Activated CD8-positive, alpha-beta memory T cell treated with anti-CD3 and anti-CD28 coated beads for 36 hours (primary cell): ENCODE measurements around the gene TFE3. TPM values are rescaled to one million over a fixed set of nuclear protein-coding genes. Genes with fewer than 3 reads are reported as not detected.

Source experiments
- CTCF ChIA-PET: fragments of 350-600 bp; sonication (Branson Sonifier 250); formaldehyde crosslinking; loops from one replicate; lab custom pipeline; 2021; ENCODE audit warnings: antibody characterized with exemption; lab: Charles Lee
- POLR2A ChIA-PET: fragments of 350-600 bp; sonication (Branson Sonifier 250); formaldehyde crosslinking; loops from one replicate; lab custom pipeline; 2021; ENCODE audit warnings: antibody characterized with exemption; lab: Charles Lee
- total RNA-seq, 2 experiments: library from RNA; stranded (reverse); gene quantifications; one replicate each; pipeline ENCODE4 v1.2.3, GENCODE V29; 2021

Gene TFE3
- total RNA-seq, 2 experiments from 2014 or later = 26.7 to 29.0 TPM

GRCh38 chrX:49063715-49064114 lies 20.6 kb upstream of the TFE3 start:
- CTCF ChIA-PET = no interaction called here
- POLR2A ChIA-PET = no interaction called here

DNA sequence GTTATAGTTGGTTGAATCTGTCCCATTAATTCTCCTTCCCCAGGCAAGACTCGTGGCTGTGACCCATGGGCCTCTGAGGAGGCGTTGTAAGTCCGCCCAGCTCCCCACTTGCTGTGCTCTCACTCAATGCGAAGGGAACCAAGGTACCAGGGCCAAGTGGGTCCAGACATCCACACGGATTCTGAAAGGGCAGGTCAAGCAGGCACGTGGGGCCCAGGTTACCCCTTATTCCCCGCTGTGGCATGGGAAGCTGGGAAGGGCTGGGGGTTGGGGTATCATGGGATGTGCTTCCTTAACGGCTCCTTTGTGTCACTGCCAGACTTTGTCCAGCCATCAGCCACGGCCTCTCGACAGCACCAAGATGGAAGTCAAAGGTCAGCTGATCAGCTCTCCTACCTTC lies 18.8 kb upstream of the TFE3 start:
- CTCF ChIA-PET = no interaction called here
- POLR2A ChIA-PET = no interaction called here

- ChIA-PET POLR2A (interaction anchor here (0.5 kb wide), 1 partner anchor 195 kb away, joined by 3 read pairs; no protein-coding TSS in a partner anchor), CTCF (no interaction called here)
Observed at GRCh38 chrX:49061490-49061889, 18.3 kb upstream of the TFE3 start.

- POLR2A ChIA-PET = interaction anchor here (0.5 kb wide), 1 partner anchor 195 kb away, joined by 3 read pairs; no protein-coding TSS in a partner anchor
- CTCF ChIA-PET = no interaction called here
Observed at GRCh38 chrX:49060914-49061313, 17.8 kb upstream of the TFE3 start.

GRCh38 chrX:49059681-49060085 lies 16.5 kb upstream of the TFE3 start:
- ChIA-PET POLR2A (interaction anchor here (0.7 kb wide), 1 partner anchor 8 kb away, joined by 4 read pairs; no protein-coding TSS in a partner anchor), CTCF (no interaction called here)

- ChIA-PET POLR2A (interaction anchor here (0.5 kb wide), 1 partner anchor 179 kb away, joined by 5 read pairs; no protein-coding TSS in a partner anchor), CTCF (no interaction called here)
Observed at GRCh38 chrX:49059201-49059600, 16.0 kb upstream of the TFE3 start.

GRCh38 chrX:49058794-49059193 lies 15.6 kb upstream of the TFE3 start, which contains the start of gene CCDC120:
Gene CCDC120, plus strand, starts transcription at chrX:49058999. Its CDS starts 3,043 bp downstream, at chrX:49062042.
- ChIA-PET CTCF (no interaction called here), POLR2A (interaction anchor here (0.5 kb wide), 1 partner anchor 179 kb away, joined by 5 read pairs; no protein-coding TSS in a partner anchor)

- CTCF ChIA-PET = no interaction called here
Observed at GRCh38 chrX:49054073-49054762, 11.1 kb upstream of the TFE3 start.

DNA sequence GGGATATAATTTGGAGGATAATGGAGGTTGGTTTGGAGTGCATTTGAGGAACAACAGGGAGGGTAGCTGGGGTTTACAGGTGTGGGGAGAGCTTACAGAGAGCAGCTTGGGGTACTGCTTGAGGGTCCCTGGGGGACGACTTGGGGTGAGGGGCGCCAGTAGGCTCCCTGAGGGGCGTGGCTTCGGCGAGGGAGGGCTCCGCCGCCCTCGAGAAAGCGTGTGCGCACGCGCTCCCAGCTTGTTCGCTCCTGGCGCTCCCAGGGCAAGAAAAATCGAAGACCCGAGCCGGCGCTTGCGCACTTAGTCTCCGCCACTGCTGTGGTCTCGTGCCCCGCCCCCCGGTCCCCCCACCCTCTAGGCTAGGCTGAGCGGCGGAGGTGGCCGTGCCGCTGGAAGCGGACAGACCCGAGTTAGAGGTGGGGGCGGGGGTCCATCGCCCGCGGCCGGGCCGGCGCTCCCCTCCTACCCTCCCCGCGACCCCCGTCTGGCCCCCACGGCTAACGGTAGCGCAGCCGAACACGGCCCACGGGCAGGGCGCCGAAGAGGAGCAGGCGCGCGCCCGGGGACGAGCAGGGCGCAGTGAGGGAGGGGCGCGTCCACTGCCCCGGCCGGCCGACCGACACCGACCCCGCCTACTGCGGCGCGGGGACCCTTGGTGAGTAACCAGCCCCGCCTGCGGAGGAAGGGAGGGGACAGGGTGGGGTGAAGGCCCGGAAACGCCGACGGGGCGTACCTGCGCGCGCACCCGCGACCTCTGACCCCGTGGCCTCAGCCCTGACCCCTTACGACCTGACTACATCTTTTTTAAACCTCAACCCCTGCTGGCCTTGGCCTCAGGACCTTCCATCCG lies 10.3 kb upstream of the TFE3 start:
- ChIA-PET CTCF (no interaction called here), POLR2A (interaction anchor here (1.1 kb wide), 1 partner anchor 40 kb away, joined by 3 read pairs; no protein-coding TSS in a partner anchor)

More at GRCh38 chrX:49054073-49054762, 11.1 kb upstream of the TFE3 start:
- POLR2A ChIA-PET = no interaction called here

- POLR2A ChIA-PET = interaction anchor here (0.9 kb wide), 2 partner anchors 86 to 105 kb away, joined by 4 to 5 read pairs; no protein-coding TSS in a partner anchor
Observed at GRCh38 chrX:49043987-49044281, 777 bp upstream of the TFE3 start.

DNA sequence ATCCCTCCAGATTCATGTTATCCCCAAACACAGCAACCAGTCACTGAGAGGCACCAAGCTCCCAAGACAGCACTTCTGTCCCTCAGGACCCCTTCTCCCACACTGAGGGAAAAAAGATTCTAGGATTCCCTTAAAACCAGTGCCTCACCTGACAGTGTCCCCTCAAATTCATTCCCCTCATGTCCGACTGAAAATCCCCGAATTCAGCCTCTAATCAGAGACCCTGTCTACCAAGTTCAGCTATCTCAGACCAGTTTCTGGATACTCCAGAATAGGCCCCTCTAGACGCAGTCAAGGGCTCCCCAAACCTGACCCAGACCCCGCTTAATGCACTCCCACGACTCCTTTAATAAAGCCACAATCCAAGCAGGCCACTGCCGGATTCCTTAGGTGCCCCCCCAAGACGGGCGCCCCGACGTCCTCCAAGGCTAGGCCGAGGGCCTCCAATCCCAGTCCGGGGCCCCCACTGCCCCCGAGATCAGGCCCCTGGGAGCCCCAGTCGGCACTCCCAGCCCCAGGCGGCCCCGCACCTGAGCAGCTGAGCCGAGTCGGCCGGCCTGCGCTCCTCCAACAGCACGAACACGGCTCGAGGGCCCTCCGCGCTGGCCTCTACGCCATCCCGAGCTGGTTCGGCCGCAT lies 457 bp downstream of the TFE3 start:
- CTCF ChIA-PET = interaction anchor here (0.6 to 1.2 kb wide), 2 partner anchors 27 to 84 kb away, joined by 4 read pairs; no protein-coding TSS in a partner anchor
- POLR2A ChIA-PET = interaction anchor here (0.6 to 1.1 kb wide), 4 partner anchors 41 to 232 kb away, joined by 3 to 5 read pairs (median 4); partner anchors contain the start of gene GRIPAP1

More at GRCh38 chrX:49043987-49044281, 777 bp upstream of the TFE3 start:
- CTCF ChIA-PET = interaction anchor here (0.7 to 1.2 kb wide), 3 partner anchors 26 to 471 kb away, joined by 3 to 4 read pairs (median 3); no protein-coding TSS in a partner anchor

DNA sequence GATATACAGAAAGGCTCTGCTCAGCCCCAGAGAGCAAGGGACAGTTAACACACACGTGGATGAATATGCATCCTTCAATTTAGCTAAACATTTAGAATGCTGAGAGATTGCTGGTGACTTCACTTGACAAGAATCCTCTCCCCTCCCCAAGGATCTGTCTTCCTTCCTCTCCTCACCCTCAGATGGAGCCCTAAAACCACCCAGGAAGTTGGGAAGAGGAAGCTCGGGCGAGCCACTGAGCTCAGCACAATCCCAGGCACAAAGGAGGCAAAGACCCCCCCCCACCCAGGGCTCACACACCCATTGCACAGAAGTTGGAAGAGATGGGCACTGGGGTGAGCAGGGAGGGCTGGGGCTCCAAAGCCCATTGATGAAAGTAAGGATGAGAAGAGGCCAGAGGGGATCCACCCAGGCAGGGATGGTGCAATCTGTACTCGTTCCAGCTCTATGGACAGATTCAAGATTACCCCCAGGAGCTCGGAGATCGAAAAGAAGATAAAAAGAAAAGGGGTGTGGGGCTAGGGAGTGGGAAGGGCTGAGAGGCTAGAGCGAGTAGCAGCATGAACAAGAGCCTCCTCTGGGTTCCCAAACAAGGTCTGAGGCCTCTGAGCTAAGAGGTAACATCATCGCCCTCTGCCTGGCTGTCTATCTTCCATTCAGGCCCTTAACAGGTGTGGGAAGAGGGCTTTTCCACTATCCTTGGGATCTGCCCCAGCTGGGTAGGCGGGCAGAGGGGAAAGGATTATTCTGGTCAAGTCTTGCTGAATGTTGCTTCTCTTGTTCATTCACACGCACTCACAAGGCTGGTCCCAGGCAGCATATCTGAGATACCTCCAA lies 1.2 kb downstream of the TFE3 start:
- POLR2A ChIA-PET = interaction anchor here (0.6 to 1.1 kb wide), 2 partner anchors 40 to 231 kb away, joined by 3 to 5 read pairs; partner anchors contain the start of gene GRIPAP1
- CTCF ChIA-PET = no interaction called here

DNA sequence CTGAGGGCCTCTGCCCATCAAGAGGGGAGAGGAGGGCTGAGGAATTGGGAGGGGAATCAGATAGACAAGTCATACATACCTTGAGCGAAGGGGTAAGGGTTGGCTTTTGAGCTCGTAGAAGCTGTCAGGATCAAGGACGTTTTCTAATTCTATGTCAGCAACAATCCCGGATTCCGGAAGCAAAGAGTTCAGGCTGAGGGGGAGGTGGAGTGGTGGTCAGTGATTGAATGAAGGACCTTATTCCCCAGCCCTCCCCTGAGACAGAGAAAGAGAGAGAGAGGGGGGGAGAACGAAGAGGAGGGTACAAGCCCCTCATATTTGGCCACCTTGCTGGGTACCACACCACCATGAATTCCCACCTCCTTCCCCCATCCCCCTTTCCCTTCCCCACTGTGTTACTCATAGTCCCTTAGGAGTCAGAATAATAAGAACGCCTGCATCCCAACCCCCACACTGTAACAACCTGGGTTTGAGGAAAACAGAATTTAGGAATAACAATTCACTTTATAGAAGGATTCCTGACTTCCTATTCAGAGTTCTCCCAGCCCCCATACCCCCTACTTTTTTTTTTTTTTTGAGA lies 2.7 kb downstream of the TFE3 start:
- ChIA-PET POLR2A (interaction anchor here (0.7 kb wide), 1 partner anchor 82 kb away, joined by 6 read pairs; no protein-coding TSS in a partner anchor), CTCF (no interaction called here)

DNA sequence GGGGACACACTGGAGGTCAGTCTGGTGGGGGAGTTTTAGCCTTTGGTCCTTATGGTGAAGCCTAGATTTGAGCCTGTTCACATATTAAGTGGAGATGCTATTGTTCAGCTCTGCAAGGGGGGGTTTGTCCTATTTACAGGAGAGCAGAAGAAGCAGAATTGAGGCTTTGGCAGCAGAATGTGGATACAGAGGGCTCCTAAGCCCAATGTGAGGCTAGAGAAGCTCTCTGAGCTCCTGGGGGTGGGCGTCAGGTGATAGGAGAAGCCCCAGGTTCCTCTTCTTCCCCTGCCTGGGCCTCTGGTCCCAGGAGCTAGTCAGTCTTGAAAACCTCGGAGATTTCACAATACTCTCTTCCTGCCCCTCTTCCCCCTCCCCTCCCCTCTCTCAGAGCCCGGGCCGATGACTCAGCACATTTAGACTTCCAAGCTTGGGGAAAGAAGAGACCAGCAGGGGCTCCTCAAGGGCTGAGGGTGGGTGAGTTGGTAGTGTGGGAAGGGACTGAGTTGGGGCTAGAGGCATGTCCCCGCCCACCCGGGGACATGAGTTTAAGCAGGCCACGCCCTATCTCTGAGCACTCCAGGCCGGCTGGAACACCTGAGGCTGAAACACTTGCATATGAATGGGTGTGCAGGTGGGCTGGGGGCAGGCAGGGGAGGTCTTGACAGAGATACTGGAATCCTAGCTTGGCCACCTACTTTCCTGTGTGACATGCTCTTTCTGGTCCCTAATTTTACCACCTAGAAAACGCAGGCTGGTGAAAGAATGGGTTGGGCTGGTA lies 3.4 kb downstream of the TFE3 start:
- POLR2A ChIA-PET = no interaction called here
- CTCF ChIA-PET = interaction anchor here (1.6 kb wide), 1 partner anchor 99 kb away, joined by 4 read pairs; no protein-coding TSS in a partner anchor

DNA sequence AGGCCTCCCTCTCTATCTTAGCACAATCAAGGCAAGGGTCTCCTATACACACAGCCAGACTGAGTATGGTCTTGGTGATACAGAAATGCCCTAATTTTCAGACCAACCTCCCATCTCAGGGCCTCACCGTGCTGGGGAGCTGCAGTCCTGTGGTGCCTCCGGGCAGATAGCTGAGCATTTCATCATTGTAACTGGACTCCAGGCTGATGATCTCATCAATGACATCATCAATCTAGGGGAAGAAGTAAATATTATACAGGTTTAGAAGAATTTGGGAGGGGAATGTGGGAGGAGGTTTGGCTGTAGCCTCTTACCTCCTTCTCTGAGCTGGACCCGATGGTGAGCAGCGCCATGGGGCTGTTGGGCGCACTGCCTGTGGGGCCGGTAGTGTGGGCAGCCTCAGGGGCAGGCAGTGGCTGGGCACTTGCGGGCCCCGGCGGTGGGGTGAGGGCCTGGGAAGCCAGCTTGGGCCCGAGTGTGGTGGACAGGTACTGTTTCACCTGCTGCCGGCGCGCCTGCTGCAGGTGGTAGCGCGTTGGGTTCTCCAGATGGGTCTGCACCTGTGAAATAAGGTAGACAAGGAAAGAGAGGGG lies 5.2 kb downstream of the TFE3 start:
- CTCF ChIA-PET = no interaction called here
- POLR2A ChIA-PET = no interaction called here

- ChIA-PET POLR2A (no interaction called here), CTCF (no interaction called here)
Observed at GRCh38 chrX:49030283-49030682, 12.9 kb downstream of the TFE3 start.

GRCh38 chrX:49029876-49030275 lies 13.3 kb downstream of the TFE3 start:
- ChIA-PET CTCF (no interaction called here), POLR2A (no interaction called here)
